HT-29 (cell line): ENCODE results near the gene CAPZA1. TPM values are rescaled to one million over a fixed set of nuclear protein-coding genes. Genes with fewer than 3 reads are reported as not detected.

Experiments used
- DNase-seq: peaks from one replicate; pipeline ENCODE4 v3.0.0-alpha.2; 2015; ENCODE audit warnings: low spot score
- small RNA-seq: library from RNA; depleted of rRNA; stranded (forward); fragments of <200 nt; gene quantifications from one replicate; pipeline ENCODE3, GENCODE V24; 2014
- total RNA-seq: library from RNA; depleted of rRNA; stranded (reverse); fragments of >200 nt; shearing (Covaris generic); gene quantifications from 2 replicates; pipeline ENCODE4 v1.2.3, GENCODE V29; 2014; rRNA removed

Gene CAPZA1
- total RNA-seq, 1 experiment from 2014 or later = 133 TPM

DNA sequence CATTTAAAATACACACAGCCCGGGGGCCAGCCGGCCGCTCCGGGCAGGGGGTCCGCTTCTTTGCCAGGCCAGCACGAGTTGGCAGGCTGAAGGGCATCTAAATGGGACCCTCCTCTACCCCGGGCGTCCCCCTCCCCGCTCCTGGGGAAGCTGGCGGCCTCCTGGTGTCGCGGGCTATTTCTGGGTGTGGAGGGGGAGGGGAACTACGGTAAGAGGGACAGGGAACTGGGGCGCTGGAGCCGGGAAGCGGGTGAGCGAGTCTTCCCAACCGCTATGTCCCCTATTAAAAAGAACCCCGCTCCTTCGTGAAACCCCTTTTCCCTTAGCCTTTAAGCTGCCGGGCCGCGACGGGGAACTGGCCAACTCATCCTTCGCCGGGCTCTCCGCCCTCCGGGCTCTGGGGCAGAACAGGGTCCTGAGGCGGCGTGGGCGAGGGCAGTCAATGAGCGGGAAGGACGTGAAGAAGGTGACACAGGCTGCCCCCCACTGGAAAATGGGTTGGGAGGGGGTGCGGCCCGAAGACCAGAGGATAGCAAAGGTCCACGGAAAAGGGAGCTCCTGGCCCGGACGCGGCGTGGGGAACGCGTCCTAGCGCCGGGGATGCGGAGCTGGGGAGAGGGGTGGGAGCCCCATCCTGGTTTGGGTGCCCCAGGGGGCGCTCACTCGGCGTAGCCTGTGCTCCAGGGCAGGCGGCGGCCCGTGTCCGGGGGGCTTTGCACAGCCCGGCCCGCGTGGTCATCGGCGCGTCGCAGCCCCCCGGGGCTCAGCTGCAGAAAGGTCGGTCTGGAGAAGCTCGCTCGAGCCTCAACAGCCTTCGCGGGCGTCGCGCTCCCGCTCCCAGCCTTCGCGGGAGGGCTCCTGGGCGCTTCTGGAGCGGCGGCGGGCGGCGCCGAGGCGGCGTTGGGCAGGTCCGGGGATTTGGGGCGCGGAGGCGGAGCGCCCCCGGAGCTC is 95.0 kb downstream of the CAPZA1 start:
- no peak for DNase-seq

DNA sequence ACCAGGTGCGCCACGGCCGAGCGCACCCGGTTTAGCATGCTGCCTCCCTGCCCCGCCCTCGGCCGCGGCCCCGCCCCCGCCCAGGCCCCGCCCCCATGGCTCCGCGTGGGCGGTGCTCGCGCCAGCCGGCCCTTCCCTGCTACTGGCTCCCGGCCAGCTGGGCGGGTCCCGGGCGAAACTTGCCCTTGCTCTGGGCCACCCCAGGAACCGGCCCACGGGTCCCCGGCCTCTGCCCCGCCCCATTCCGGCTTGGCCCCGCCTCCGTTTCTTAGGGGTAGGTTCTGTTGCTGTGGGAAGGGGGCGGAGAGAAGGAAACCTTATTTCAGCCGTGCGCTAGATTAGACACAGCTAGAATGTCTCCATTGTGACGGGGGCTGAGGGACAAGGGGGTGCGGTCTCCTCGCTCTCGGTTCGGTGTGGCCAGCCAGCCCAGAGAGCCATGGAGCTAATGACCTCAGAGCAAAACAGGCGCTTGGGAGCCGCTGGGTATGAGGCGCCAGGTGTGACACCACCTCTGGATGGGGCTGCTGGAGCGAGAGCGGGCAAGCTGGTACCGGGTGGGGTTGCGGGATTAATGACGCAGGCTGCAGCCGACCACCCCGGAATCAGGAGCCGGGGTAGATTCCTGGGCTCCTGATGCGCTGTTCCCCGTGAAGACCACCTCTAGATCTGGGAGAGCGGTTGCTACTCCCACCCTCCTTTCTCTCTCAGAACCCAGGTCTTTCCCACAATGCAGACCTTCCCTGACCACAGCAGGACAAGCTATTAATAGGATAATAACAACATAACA is 95.8 kb downstream of the CAPZA1 start, which contains the start of gene PPM1J:
PPM1J (minus strand) TSS at position 69 of the 790 bp plus-strand sequence; CDS start at position 38, 31 bp downstream.
- peak; percentile 94 for DNase-seq

DNA sequence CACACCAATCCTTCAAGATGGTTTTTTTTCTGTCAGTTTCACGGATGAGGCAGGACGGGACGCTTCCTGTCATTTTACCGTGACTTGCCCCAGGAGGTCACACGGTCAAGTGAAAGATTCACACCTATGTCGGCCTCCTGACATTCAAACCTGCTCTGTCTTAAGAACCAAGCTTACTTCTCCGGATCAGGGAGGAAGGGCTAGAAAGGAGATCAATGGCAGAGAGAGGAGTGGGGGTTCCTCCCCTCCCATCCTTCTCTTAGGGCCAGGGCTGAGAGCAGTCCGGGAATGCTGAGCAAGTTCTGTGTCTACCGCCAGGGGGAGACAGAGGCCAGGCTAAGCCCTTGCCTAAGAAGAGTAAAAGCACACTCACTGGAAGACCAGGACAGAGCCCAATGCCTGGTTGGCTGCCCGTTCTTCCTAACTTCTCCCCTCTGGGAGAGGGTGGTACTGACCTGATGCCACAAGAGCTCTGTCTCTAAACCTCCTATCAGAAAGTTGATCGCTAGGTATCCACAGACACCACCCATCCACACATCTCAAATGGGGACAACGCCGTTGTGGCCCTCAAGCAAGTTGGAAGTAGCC is 96.6 kb downstream of the CAPZA1 start:
- DNase-seq = peak; percentile 95

GRCh38 chr1:112717263-112717873 is 97.7 kb downstream of the CAPZA1 start:
- no peak for DNase-seq

DNA sequence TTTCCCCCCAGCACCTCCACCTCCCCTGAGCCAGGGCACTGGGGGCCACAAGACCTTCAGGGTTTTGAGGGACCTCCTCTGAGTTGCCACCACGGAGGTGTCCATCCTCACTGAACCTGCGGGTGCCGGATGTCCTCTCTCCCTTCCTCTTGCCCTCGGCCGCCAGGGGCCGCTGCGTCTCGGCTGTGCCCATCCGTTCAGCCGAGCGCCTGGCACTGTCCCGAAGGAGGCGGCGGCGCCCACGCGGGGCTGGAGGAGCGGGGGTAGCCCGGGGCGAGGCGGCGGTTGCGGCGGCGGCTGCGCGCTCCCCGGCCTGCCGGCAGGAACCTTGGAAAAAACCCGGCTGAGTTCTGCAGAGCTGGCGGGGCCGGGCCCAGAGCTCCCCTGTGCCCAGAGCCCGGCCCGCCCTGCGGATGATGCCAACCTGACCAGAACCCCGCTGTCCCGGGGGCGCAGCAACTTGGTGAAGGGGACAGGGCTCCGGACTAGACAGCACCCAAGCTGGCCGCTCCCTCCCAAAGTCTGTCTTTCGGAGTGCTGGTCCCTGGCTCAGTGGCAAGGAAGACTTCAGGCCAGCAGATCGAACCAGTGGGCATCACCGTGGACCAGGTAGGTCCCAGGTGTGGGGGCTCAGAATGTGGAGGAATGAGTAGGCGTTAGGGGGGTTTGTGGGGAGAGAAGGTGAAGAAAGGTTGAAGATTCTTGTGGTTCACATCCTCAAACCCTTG is 99.2 kb downstream of the CAPZA1 start:
- DNase-seq = peak; percentile 78

DNA sequence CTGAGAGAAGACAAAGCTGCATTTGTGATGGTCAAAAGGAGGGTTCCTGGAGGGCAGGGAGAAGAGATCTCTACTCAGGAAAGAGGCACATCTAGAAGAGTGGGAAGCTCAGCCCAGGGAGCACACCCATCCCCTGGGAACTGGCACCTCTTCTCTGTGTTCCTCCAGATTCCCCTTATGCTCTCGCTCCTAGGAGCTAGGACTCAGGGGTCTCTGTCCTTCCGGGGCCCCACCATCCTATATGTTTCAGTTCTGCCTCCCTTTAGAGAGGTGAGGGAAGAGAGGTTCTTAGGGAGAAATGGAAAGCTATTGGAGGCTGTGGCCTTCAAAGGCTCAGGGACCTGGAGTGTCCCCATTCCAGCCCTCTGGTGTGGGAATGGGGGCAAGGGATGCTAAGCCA is 100.1 kb downstream of the CAPZA1 start:
- DNase-seq = no peak

DNA sequence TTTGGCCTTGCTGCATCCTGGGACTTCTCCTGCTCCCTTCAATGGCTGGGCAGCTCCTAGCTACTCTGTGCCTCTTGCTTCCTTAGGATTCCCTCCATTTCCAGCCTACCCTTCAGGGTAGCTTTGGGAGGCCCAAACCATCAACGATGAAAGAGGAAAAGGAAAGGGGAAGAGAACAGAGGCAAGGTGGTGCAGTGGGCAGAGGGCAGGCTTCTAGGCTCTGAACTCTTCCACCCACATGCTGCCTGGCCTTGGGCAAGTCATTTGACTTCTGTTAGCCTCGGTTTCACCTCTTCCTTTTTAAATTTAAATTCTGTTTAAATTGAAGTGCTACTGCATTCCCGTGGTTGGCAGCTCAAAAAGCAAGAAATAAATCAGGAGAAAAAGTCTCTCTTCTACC is 101.2 kb downstream of the CAPZA1 start:
- no peak for DNase-seq

Small RNA genes lying within 50 kb of the gene (small RNA-seq; reads per million reads assigned to genes)
- not detected for gene RNU7-70P

Other genes with a start within 250 kb of the CAPZA1 start
- gene CTTNBP2NL, start 223.6 kb upstream of the CAPZA1 start, total RNA-seq = 4.9 and 5.2 TPM in 2 replicates
- gene WNT2B, start 110.9 kb upstream of the CAPZA1 start, total RNA-seq = 0.28 and 1.0 TPM in 2 replicates
- gene ST7L, start 691 bp upstream of the CAPZA1 start, total RNA-seq = 21.9 and 22.5 TPM in 2 replicates
- gene MOV10, start 54.8 kb downstream of the CAPZA1 start, total RNA-seq = 94.5 and 125 TPM in 2 replicates
- gene RHOC, start 87.3 kb downstream of the CAPZA1 start, total RNA-seq = 374 and 385 TPM in 2 replicates
- 0.56 and 2.1 TPM in 2 replicates for gene PPM1J, start 95.5 kb downstream of the CAPZA1 start, total RNA-seq